Osteoblast (primary cell): ENCODE data around the gene ZNF562. TPM values are rescaled to one million over a fixed set of nuclear protein-coding genes. Genes with fewer than 3 reads are reported as not detected.

Experiments used
- DNase-seq: peaks from one replicate; pipeline ENCODE4 v3.0.0; 2011; ENCODE audit warnings: low spot score, mixed read lengths; ENCODE audit not compliant: insufficient read length; ENCODE audit errors: missing footprints
- H2AFZ ChIP-seq: 2 replicates; pipeline ENCODE4 v1.6.0; 2011; ENCODE audit warnings: mild to moderate bottlenecking, low read length
- H3K27ac ChIP-seq: 2 replicates; pipeline ENCODE4 v1.5.1; 2011; ENCODE audit warnings: mild to moderate bottlenecking, low read depth, low read length, moderate library complexity
- H3K27me3 ChIP-seq: 2 replicates; pipeline ENCODE4 v1.6.0; 2012; ENCODE audit warnings: mild to moderate bottlenecking, control low read depth, inconsistent platforms, low read length, moderate library complexity; ENCODE audit not compliant: insufficient read depth
- H3K36me3 ChIP-seq: 2 replicates; pipeline ENCODE4 v1.5.1; 2011; ENCODE audit warnings: mild to moderate bottlenecking, low read length, control low read depth, moderate library complexity; ENCODE audit not compliant: insufficient read depth
- H3K4me1 ChIP-seq: 2 replicates; pipeline ENCODE4 v1.5.1; 2011; ENCODE audit warnings: mild to moderate bottlenecking, low read length, control low read depth, moderate library complexity; ENCODE audit not compliant: insufficient read depth
- H3K4me2 ChIP-seq: 2 replicates; pipeline ENCODE4 v1.6.0; 2011; ENCODE audit warnings: mild to moderate bottlenecking, low read length; ENCODE audit not compliant: insufficient read depth
- H3K4me3 ChIP-seq: fragments of 200-600 bp; sonication (generic); 3 replicates; pipeline ENCODE4 v1.5.1; 2012; ENCODE audit warnings: mild to moderate bottlenecking, low read length, inconsistent platforms; ENCODE audit not compliant: insufficient read depth
- H3K79me2 ChIP-seq: 2 replicates; pipeline ENCODE4 v1.6.0; 2012; ENCODE audit warnings: mild to moderate bottlenecking, low read length, control low read depth, inconsistent platforms; ENCODE audit not compliant: insufficient read depth
- H3K9me3 ChIP-seq: 2 replicates; pipeline ENCODE4 v1.5.1; 2011; ENCODE audit warnings: low read depth, low read length, control low read depth
- H4K20me1 ChIP-seq: 2 replicates; pipeline ENCODE4 v1.6.0; 2012; ENCODE audit warnings: mild to moderate bottlenecking, low read length, control low read depth; ENCODE audit not compliant: insufficient read depth
- CTCF ChIP-seq: IDR thresholded peaks from 2 replicates; pipeline ENCODE4 v1.5.1; 2011; ENCODE audit warnings: mild to moderate bottlenecking, low read depth, low read length, moderate library complexity; ENCODE audit errors: extremely low read depth
- total RNA-seq: library from RNA; depleted of rRNA; stranded (reverse); fragments of >200 nt; gene quantifications from 2 replicates; pipeline ENCODE4 v1.2.3, GENCODE V29; 2012

ZNF562 gene
- total RNA-seq, 1 donor = 33.3 TPM

DNA sequence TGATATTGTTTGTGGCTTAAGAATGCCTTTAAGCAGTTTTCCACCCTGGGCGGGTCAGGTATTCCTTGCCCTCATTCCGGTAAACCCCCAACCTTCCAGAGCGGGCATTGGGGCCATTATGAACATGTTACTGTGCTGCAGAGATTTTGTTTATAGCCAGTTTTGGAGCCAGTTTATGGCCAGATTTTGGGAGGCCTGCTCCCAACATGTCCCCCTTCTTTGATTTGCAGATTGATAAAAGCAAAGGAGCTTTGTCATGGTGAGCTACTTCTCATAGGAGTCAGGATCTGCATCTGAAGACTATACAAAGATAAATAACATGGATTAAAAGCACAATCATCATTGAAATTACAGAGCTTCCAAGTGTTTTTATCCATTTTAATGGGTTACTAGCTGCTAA, 36.9 kb upstream of the ZNF562 start:
- H3K4me2 ChIP-seq = no peak overlapping the region
- no peaks in the 10 kb centered on the region for H3K27me3 ChIP-seq
- DNase-seq = no peak
- H3K4me3 ChIP-seq = no peak overlapping the region
- no peaks in the 10 kb centered on the region for H3K79me2 ChIP-seq
- H3K27ac ChIP-seq = no peak overlapping the region
- H2AFZ ChIP-seq = no peak overlapping the region
- no peaks in the 10 kb centered on the region for H3K36me3 ChIP-seq
- no peak for TF ChIP-seq CTCF
- H3K9me3 ChIP-seq = no peaks in the 10 kb centered on the region
- H4K20me1 ChIP-seq = no peaks in the 10 kb centered on the region
- H3K4me1 ChIP-seq = no peaks in the 10 kb centered on the region

- Histone ChIP-seq H3K9me3 (no peaks in the 10 kb centered on the region), H2AFZ (no peak overlapping the region), H3K27me3 (no peaks in the 10 kb centered on the region), H3K4me2 (no peak overlapping the region), H4K20me1 (no peaks in the 10 kb centered on the region), H3K4me3 (no peak overlapping the region), H3K79me2 (no peaks in the 10 kb centered on the region), H3K4me1 (no peaks in the 10 kb centered on the region), H3K27ac (no peak overlapping the region), H3K36me3 (no peaks in the 10 kb centered on the region)
- DNase-seq = no peak
- no peak for TF ChIP-seq CTCF
Measured at GRCh38 chr19:9709305-9709704, 34.4 kb upstream of the ZNF562 start.

DNA sequence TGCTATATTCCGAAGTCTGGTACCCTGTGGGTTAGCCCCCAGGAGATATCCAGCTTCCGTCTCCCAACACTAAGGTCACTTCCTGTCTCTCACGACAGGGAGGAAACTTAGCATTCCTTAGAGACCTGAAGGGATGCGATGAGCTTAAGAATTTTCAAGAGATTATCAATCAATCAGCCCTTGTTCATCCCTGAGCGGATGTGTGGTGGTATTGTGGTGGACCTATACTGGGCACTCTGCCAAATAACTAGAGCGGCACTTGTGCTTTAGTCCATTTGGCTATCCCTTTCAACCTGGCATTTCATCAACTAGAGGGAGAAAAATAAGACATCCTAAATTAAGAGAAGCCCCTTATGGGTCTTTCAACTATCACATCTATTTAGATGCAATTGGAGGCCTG, 30.9 kb upstream of the ZNF562 start:
- H3K4me2 ChIP-seq = no peak overlapping the region
- no peak overlapping the region for H3K27ac ChIP-seq
- H3K4me1 ChIP-seq = no peaks in the 10 kb centered on the region
- H3K27me3 ChIP-seq = no peaks in the 10 kb centered on the region
- no peaks in the 10 kb centered on the region for H4K20me1 ChIP-seq
- H3K9me3 ChIP-seq = no peaks in the 10 kb centered on the region
- no peak overlapping the region for H2AFZ ChIP-seq
- H3K4me3 ChIP-seq = no peak overlapping the region
- no peaks in the 10 kb centered on the region for H3K79me2 ChIP-seq
- no peak for DNase-seq
- no peak for TF ChIP-seq CTCF
- no peaks in the 10 kb centered on the region for H3K36me3 ChIP-seq

DNA sequence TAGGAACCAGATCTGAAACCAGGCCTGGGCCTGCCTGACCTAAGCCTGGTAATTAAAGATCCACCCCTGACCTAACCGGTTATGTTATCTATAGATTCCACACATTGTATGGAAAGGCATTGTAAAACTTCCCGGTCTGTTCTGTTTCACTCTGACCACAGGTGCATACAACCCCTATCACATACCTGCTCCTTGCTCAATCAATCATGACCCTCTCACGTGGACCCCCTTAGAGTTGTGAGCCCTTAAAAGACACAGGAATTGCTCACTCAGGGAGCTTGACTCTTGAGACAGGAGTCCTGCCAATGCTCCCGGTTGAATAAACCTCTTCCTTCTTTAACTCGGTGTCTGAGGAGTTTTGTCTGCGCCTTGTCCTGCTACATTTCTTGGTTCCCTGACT, 27.3 kb upstream of the ZNF562 start:
- Histone ChIP-seq H3K4me2 (no peak overlapping the region), H3K36me3 (no peaks in the 10 kb centered on the region), H4K20me1 (no peaks in the 10 kb centered on the region), H3K27me3 (no peaks in the 10 kb centered on the region), H3K4me3 (no peak overlapping the region), H3K4me1 (no peaks in the 10 kb centered on the region), H3K9me3 (no peaks in the 10 kb centered on the region), H2AFZ (no peak overlapping the region), H3K27ac (no peak overlapping the region), H3K79me2 (no peaks in the 10 kb centered on the region)
- no peak for DNase-seq
- no peak for TF ChIP-seq CTCF
